Brain microvascular endothelial cell (primary cell): ENCODE measurements around the gene PPP1R1B.
A peak's percentile ranks its signal among the peaks of the same experiment; 100 is the strongest.

Experiments used
- DNase-seq: peaks from one replicate; pipeline ENCODE4 v3.0.0-alpha.2; 2020
- H3K27ac ChIP-seq: fragments of 250-450 bp; sonication (Bioruptor Pico); 2 replicates; pipeline ENCODE4 v1.5.1; 2020; ENCODE audit warnings: mild to moderate bottlenecking, moderate library complexity
- H3K27me3 ChIP-seq: fragments of 250-450 bp; sonication (Bioruptor Pico); replicated peaks from 2 replicates; pipeline ENCODE4 v1.5.1; 2020; ENCODE audit warnings: mild to moderate bottlenecking
- H3K36me3 ChIP-seq: fragments of 250-450 bp; sonication (Bioruptor Pico); replicated peaks from 2 replicates; pipeline ENCODE4 v1.5.1; 2020; ENCODE audit warnings: mild to moderate bottlenecking
- H3K4me3 ChIP-seq: 2 replicates; pipeline ENCODE4 v1.5.1; 2011; ENCODE audit warnings: low read depth, mild to moderate bottlenecking, control low read depth, low read length, moderate library complexity
- CTCF ChIP-seq: IDR thresholded peaks from 2 replicates; pipeline ENCODE4 v1.5.1; 2011; ENCODE audit warnings: low read depth, mild to moderate bottlenecking, moderate library complexity, low read length, control low read depth, inconsistent platforms; ENCODE audit errors: missing control alignments
- in situ Hi-C: cut with HindIII; loops from 2 replicates; pipeline ENCODE4 v1.10.0; 2017; ENCODE audit warnings: low sequenced_read_pairs, low pct_ligation_motif_present

The PPP1R1B gene

GRCh38 chr17:39671651-39672521 is 45.1 kb downstream of the PPP1R1B start:
- TF ChIP-seq CTCF: peak; percentile 82
- Histone ChIP-seq H3K36me3 (no peaks in the 10 kb centered on the region), H3K4me3 (no peak overlapping the region), H3K27ac (no peak overlapping the region), H3K27me3 (peaks cover 13% of the 10 kb centered on the region)
- in situ Hi-C loops: no loop called here
- DNase-seq: peak; percentile 28

- DNase-seq: no peak
Observed at GRCh38 chr17:39672522-39673334, 46.0 kb downstream of the PPP1R1B start.

GRCh38 chr17:39673335-39674081 is 46.8 kb downstream of the PPP1R1B start:
- no peak for TF ChIP-seq CTCF
- DNase-seq: no peak
- Histone ChIP-seq H3K27me3 (peaks cover 7% of the 10 kb centered on the region), H3K27ac (no peak overlapping the region), H3K4me3 (no peak overlapping the region), H3K36me3 (no peaks in the 10 kb centered on the region)
- in situ Hi-C loops: no loop called here

More at GRCh38 chr17:39672522-39673334, 46.0 kb downstream of the PPP1R1B start:
- in situ Hi-C loops: no loop called here
- no peak for TF ChIP-seq CTCF
- Histone ChIP-seq H3K4me3 (no peak overlapping the region), H3K36me3 (no peaks in the 10 kb centered on the region), H3K27me3 (peaks cover 7% of the 10 kb centered on the region), H3K27ac (no peak overlapping the region)

DNA sequence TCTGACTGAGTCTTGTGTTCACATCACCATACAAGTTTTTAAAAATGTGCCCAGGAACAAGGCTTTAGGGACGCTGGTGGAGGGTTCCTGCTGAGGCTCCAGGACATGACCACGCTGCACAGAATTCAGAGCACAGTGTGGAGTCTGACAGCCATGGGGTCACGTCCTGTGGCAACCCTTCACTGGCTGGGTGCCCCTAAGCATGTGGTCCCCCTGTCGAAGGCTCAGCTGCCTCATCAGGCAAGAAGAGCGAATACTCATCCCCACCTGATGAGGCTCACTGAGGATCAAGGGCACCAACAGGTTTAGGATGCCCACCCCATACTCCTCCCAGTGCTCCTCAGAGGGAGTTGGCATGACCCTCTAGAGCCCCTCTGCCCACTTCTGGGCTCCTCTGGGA is 47.4 kb downstream of the PPP1R1B start:
- Histone ChIP-seq H3K4me3 (no peak overlapping the region), H3K27ac (no peak overlapping the region), H3K27me3 (peaks cover 7% of the 10 kb centered on the region), H3K36me3 (no peaks in the 10 kb centered on the region)
- DNase-seq: no peak
- TF ChIP-seq CTCF: no peak
- in situ Hi-C loops: no loop called here

- no peak for DNase-seq
- no peak for TF ChIP-seq CTCF
- Histone ChIP-seq H3K27ac (no peak overlapping the region), H3K27me3 (peaks cover 7% of the 10 kb centered on the region), H3K36me3 (no peaks in the 10 kb centered on the region), H3K4me3 (no peak overlapping the region)
- in situ Hi-C loops: no loop called here
Observed at GRCh38 chr17:39674702-39675389, 48.1 kb downstream of the PPP1R1B start.
